ENCODE data around the gene DUSP15.

DNA sequence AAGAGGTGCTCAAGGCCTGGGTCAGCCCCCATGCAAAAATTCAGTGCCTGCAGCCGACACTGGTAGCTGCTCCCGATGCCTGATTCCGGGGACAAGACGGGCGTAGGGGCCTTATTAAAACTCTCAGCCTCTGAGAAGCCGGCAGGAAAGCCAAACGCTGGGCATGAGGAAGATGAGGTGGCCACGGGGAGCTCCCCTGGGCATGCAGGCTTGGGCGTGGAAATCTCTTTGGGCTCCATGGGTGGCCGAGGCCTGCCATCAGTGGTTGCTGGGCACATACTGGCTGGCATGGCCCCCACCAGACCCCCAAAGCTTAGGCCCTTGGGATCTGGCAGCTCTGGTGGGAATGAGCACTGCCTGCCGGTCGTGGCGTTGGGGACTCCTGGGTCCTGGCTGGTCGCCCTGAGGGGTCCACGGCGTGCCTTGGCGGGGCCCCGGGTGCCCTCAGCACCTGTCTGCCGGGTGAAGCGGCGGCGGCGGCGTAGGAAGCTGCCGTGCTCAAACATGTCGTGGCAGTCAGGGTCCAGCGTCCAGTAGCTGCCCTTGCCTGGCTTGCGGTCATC is 25.5 kb downstream of the DUSP15 start:
- TF ChIP-seq POLR2A (IDR thresholded peaks at IDR 0.05) (no peak), CTCF (IDR thresholded peaks at IDR 0.05) (no peak)
